Measurements from ENCODE around the gene SEMA5A.

GRCh38 chr5:9340085-9340484, 205.8 kb downstream of the SEMA5A start:
- TF ChIP-seq CTCF (IDR thresholded peaks at IDR 0.05), result no peak
- TF ChIP-seq ZNF219 (CRISPR knock-in tag; IDR thresholded peaks at IDR 0.05; ENCODE audit: borderline replicate concordance), result no peak

Measured in WTC11 (cell line).